ENCODE measurements around the gene GPS1. TPM values are rescaled to one million over a fixed set of nuclear protein-coding genes. Genes with fewer than 3 reads are reported as not detected.

The GPS1 gene
- total and polyA plus RNA-seq, 10 donors, result 61.5 to 109 (median 68.9) TPM

DNA sequence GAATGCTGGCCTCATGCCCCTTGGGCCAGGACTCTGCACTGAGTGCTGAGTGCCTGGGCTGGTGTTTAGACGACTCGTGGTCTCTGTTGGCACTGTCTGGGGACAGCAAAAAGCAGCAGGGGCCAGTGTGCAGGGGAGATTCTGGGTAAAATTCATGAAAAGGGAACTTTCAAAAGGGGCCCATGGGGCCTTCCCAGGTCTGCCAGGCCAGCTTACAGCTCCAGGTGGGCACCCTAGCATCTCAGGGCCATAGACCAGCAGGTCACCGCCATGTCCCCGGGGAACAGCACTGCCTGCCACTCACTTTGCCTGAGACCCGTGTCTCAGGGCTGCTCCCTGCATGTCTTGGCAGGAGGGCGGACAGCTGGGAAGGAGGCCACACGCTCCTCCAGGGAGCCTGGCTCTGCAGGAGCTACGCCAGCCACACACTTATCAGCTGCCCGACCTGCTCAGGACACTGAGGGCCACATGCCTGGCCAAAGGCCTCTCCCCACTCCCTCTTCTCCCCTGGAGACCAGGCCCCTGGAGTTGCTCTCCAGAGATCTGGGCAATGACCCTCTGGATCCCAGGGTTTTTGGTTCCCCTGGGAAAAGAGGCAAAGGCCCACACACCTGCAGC is 55.1 kb downstream of the GPS1 start:
- 34 to 52% (median 48%) methylated on average over 5 to 9 of the region's 9 CpGs for WGBS, 5 donors
- TF ChIP-seq POLR2A (IDR thresholded peaks at IDR 0.05) (no peak), POLR2AphosphoS5 (IDR thresholded peaks at IDR 0.05) (no peak)
- TF ChIP-seq, protein P1, sequence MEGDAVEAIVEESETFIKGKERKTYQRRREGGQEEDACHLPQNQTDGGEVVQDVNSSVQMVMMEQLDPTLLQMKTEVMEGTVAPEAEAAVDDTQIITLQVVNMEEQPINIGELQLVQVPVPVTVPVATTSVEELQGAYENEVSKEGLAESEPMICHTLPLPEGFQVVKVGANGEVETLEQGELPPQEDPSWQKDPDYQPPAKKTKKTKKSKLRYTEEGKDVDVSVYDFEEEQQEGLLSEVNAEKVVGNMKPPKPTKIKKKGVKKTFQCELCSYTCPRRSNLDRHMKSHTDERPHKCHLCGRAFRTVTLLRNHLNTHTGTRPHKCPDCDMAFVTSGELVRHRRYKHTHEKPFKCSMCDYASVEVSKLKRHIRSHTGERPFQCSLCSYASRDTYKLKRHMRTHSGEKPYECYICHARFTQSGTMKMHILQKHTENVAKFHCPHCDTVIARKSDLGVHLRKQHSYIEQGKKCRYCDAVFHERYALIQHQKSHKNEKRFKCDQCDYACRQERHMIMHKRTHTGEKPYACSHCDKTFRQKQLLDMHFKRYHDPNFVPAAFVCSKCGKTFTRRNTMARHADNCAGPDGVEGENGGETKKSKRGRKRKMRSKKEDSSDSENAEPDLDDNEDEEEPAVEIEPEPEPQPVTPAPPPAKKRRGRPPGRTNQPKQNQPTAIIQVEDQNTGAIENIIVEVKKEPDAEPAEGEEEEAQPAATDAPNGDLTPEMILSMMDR (IDR thresholded peaks at IDR 0.05 in 8 of 11, conservative IDR thresholded peaks at IDR 0.05 in 3 of 11), result no peak
- H3K4me3 ChIP-seq, result peak overlapping the region; percentile 2 to 68 (median 36)
- H3K36me3 ChIP-seq, result peaks cover 0 to 3% (median 0%) of the 10 kb centered on the region in 6 donors
- peak; percentile 77 for DNase-seq
- peak overlapping the region; percentile 76 to 90 (median 83) for H3K27ac ChIP-seq
- H3K9me3 ChIP-seq, result no peaks in the 10 kb centered on the region
- peaks cover 15 to 45% (median 31%) of the 10 kb centered on the region in 6 donors for H3K4me1 ChIP-seq
- intact Hi-C loops (cut with DNase I; ENCODE audit: low total_unique reads), result loop anchor here (10.0 kb wide), 1 partner anchor 62 kb away; no protein-coding TSS in a partner anchor
- no peaks in the 10 kb centered on the region for H3K27me3 ChIP-seq (replicated peaks in 1 of 7)

Other genes with a start within 250 kb of the GPS1 start
- under 1 TPM in 1 of 7 donors, not detected in 6; 0.37 TPM for gene GCGR, start 247.7 kb upstream of the GPS1 start, total RNA-seq
- gene GCGR, start 247.7 kb upstream of the GPS1 start, polyA plus RNA-seq, result under 1 TPM; 0.06 to 0.15 (median 0.13) TPM
- 10 to 100 TPM; 47.5 to 71.3 (median 52.6) TPM for gene MCRIP1, start 218.6 kb upstream of the GPS1 start, total RNA-seq
- 100 to 1,000 TPM in 2 of 3 donors, 10 to 100 TPM in 1; 75.9 to 182 (median 111) TPM for gene MCRIP1, start 218.6 kb upstream of the GPS1 start, polyA plus RNA-seq
- not detected for gene PPP1R27, start 216.8 kb upstream of the GPS1 start, total RNA-seq
- gene PPP1R27, start 216.8 kb upstream of the GPS1 start, polyA plus RNA-seq, result under 1 TPM in 2 of 3 donors, not detected in 1; 0.09 to 0.39 TPM
- 1,000 to 10,000 TPM in 3 of 7 donors, 100 to 1,000 TPM in 4; 561 to 1,208 (median 823) TPM for gene P4HB, start 191.4 kb upstream of the GPS1 start, total RNA-seq
- 100 to 1,000 TPM; 161 to 366 (median 188) TPM for gene P4HB, start 191.4 kb upstream of the GPS1 start, polyA plus RNA-seq
- gene ARHGDIA, start 180.6 kb upstream of the GPS1 start, total RNA-seq, result 100 to 1,000 TPM; 155 to 392 (median 293) TPM
- gene ARHGDIA, start 180.6 kb upstream of the GPS1 start, polyA plus RNA-seq, result 100 to 1,000 TPM; 131 to 261 (median 137) TPM
- 10 to 100 TPM; 31.5 to 70.0 (median 50.7) TPM for gene ALYREF, start 160.3 kb upstream of the GPS1 start, total RNA-seq
- 10 to 100 TPM; 23.6 to 56.6 (median 45.7) TPM for gene ALYREF, start 160.3 kb upstream of the GPS1 start, polyA plus RNA-seq
- gene ANAPC11, start 160.2 kb upstream of the GPS1 start, total RNA-seq, result 10 to 100 TPM; 52.9 to 99.4 (median 54.9) TPM
- 100 to 1,000 TPM; 113 to 184 (median 179) TPM for gene ANAPC11, start 160.2 kb upstream of the GPS1 start, polyA plus RNA-seq
- 1 to 10 TPM in 3 of 7 donors, under 1 TPM in 3, not detected in 1; 0.23 to 2.9 (median 0.74) TPM for gene NPB, start 149.7 kb upstream of the GPS1 start, total RNA-seq
- gene NPB, start 149.7 kb upstream of the GPS1 start, polyA plus RNA-seq, result 1 to 10 TPM; 2.2 to 4.8 (median 3.0) TPM
- gene PCYT2, start 140.5 kb upstream of the GPS1 start, total RNA-seq, result 10 to 100 TPM; 12.5 to 25.5 (median 14.6) TPM
- 10 to 100 TPM; 16.1 to 22.7 (median 19.4) TPM for gene PCYT2, start 140.5 kb upstream of the GPS1 start, polyA plus RNA-seq
- gene SIRT7, start 133.7 kb upstream of the GPS1 start, total RNA-seq, result 10 to 100 TPM; 34.5 to 53.1 (median 37.5) TPM
- gene SIRT7, start 133.7 kb upstream of the GPS1 start, polyA plus RNA-seq, result 10 to 100 TPM; 28.5 to 54.5 (median 54.2) TPM
- 10 to 100 TPM; 22.3 to 41.4 (median 24.2) TPM for gene MAFG, start 124.2 kb upstream of the GPS1 start, total RNA-seq
- 10 to 100 TPM in 1 of 3 donors, 1 to 10 TPM in 2; 3.2 to 14.2 (median 3.7) TPM for gene MAFG, start 124.2 kb upstream of the GPS1 start, polyA plus RNA-seq
- 10 to 100 TPM in 1 of 7 donors, 1 to 10 TPM in 6; 3.4 to 10.8 (median 5.5) TPM for gene PYCR1, start 114.6 kb upstream of the GPS1 start, total RNA-seq
- gene PYCR1, start 114.6 kb upstream of the GPS1 start, polyA plus RNA-seq, result 1 to 10 TPM; 1.7 to 6.4 (median 5.0) TPM
- not detected for gene MYADML2, start 104.7 kb upstream of the GPS1 start, total RNA-seq
- not detected for gene MYADML2, start 104.7 kb upstream of the GPS1 start, polyA plus RNA-seq
- under 1 TPM in 2 of 7 donors, not detected in 5; 0.28 to 0.85 TPM for gene NOTUM, start 90.7 kb upstream of the GPS1 start, total RNA-seq
- under 1 TPM; 0.03 to 0.11 (median 0.06) TPM for gene NOTUM, start 90.7 kb upstream of the GPS1 start, polyA plus RNA-seq
- 10 to 100 TPM; 20.2 to 44.5 (median 26.0) TPM for gene ASPSCR1, start 74.3 kb upstream of the GPS1 start, total RNA-seq
- 10 to 100 TPM; 33.7 to 58.8 (median 55.5) TPM for gene ASPSCR1, start 74.3 kb upstream of the GPS1 start, polyA plus RNA-seq
- gene CENPX, start 29.0 kb upstream of the GPS1 start, total RNA-seq, result 10 to 100 TPM; 25.4 to 36.0 (median 29.8) TPM
- 10 to 100 TPM; 69.4 to 91.8 (median 79.0) TPM for gene CENPX, start 29.0 kb upstream of the GPS1 start, polyA plus RNA-seq
- gene LRRC45, start 28.6 kb upstream of the GPS1 start, total RNA-seq, result 10 to 100 TPM in 6 of 7 donors, 1 to 10 TPM in 1; 7.5 to 13.7 (median 11.5) TPM
- gene LRRC45, start 28.6 kb upstream of the GPS1 start, polyA plus RNA-seq, result 10 to 100 TPM; 13.6 to 23.4 (median 20.0) TPM
- gene RAC3, start 20.2 kb upstream of the GPS1 start, total RNA-seq, result 1 to 10 TPM in 2 of 7 donors, under 1 TPM in 3, not detected in 2; 0.60 to 1.4 (median 0.66) TPM
- 1 to 10 TPM; 1.0 to 3.4 (median 2.0) TPM for gene RAC3, start 20.2 kb upstream of the GPS1 start, polyA plus RNA-seq
- 10 to 100 TPM; 44.2 to 82.5 (median 54.9) TPM for gene DCXR, start 14.2 kb upstream of the GPS1 start, total RNA-seq
- 10 to 100 TPM; 74.8 to 88.0 (median 87.6) TPM for gene DCXR, start 14.2 kb upstream of the GPS1 start, polyA plus RNA-seq
- gene RFNG, start 87 bp upstream of the GPS1 start, total RNA-seq, result 10 to 100 TPM; 21.4 to 36.3 (median 26.0) TPM
- gene RFNG, start 87 bp upstream of the GPS1 start, polyA plus RNA-seq, result 10 to 100 TPM; 24.5 to 42.3 (median 41.5) TPM
- 100 to 1,000 TPM in 3 of 7 donors, 10 to 100 TPM in 4; 76.4 to 114 (median 87.9) TPM for gene DUS1L, start 13.9 kb downstream of the GPS1 start, total RNA-seq
- gene DUS1L, start 13.9 kb downstream of the GPS1 start, polyA plus RNA-seq, result 100 to 1,000 TPM; 130 to 174 (median 173) TPM
- 10 to 100 TPM; 20.6 to 45.2 (median 22.3) TPM for gene FASN, start 46.3 kb downstream of the GPS1 start, total RNA-seq
- 10 to 100 TPM in 1 of 3 donors, 1 to 10 TPM in 2; 9.3 to 14.7 (median 9.3) TPM for gene FASN, start 46.3 kb downstream of the GPS1 start, polyA plus RNA-seq
- 10 to 100 TPM; 28.8 to 59.6 (median 43.6) TPM for gene CCDC57, start 160.9 kb downstream of the GPS1 start, total RNA-seq
- 100 to 1,000 TPM in 1 of 3 donors, 10 to 100 TPM in 2; 82.4 to 164 (median 83.0) TPM for gene CCDC57, start 160.9 kb downstream of the GPS1 start, polyA plus RNA-seq
- 100 to 1,000 TPM in 3 of 7 donors, 10 to 100 TPM in 4; 41.7 to 185 (median 91.6) TPM for gene SLC16A3, start 177.1 kb downstream of the GPS1 start, total RNA-seq
- 10 to 100 TPM; 11.1 to 28.2 (median 16.5) TPM for gene SLC16A3, start 177.1 kb downstream of the GPS1 start, polyA plus RNA-seq
- 100 to 1,000 TPM in 5 of 7 donors, 10 to 100 TPM in 2; 74.3 to 216 (median 160) TPM for gene CSNK1D, start 221.8 kb downstream of the GPS1 start, total RNA-seq
- gene CSNK1D, start 221.8 kb downstream of the GPS1 start, polyA plus RNA-seq, result 100 to 1,000 TPM in 1 of 3 donors, 10 to 100 TPM in 2; 46.5 to 122 (median 67.2) TPM

Data from spleen (tissue), 11 donors.